ENCODE data around the gene ST8SIA2.

DNA sequence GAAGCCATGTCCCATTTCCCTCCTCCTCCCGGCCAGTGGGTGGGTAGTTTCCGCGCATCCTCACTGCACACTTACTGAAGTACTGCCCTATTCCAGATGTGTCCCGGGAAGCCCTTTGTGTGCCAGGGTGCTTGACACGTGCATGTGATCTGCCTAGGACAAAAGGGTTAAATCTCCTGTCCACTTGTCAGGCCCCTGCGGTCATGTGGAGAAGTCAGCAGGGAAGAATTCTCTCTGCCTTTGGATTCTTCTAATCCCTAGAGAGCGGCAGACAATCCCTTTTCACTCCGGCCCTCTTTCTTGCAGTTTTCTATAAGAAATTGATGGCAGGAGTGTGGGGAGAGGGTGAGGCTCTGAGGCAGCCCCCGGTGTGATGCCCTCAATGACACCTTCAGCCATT lies 19.8 kb downstream of the ST8SIA2 start:
- TF ChIP-seq, protein P1, sequence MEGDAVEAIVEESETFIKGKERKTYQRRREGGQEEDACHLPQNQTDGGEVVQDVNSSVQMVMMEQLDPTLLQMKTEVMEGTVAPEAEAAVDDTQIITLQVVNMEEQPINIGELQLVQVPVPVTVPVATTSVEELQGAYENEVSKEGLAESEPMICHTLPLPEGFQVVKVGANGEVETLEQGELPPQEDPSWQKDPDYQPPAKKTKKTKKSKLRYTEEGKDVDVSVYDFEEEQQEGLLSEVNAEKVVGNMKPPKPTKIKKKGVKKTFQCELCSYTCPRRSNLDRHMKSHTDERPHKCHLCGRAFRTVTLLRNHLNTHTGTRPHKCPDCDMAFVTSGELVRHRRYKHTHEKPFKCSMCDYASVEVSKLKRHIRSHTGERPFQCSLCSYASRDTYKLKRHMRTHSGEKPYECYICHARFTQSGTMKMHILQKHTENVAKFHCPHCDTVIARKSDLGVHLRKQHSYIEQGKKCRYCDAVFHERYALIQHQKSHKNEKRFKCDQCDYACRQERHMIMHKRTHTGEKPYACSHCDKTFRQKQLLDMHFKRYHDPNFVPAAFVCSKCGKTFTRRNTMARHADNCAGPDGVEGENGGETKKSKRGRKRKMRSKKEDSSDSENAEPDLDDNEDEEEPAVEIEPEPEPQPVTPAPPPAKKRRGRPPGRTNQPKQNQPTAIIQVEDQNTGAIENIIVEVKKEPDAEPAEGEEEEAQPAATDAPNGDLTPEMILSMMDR (IDR thresholded peaks at IDR 0.05): no peak
- TF ChIP-seq POLR2A (IDR thresholded peaks at IDR 0.05): no peak
- no peak for TF ChIP-seq POLR2AphosphoS5 (IDR thresholded peaks at IDR 0.05)
- no peak for TF ChIP-seq EP300 (IDR thresholded peaks at IDR 0.05; ENCODE audit: low read depth)

Measured in transverse colon (tissue), 4 donors.